GM21447 (cell line): ENCODE data around the gene HCN4.
"Not testable (repeated sequence)": the region's sequence is repeated elsewhere in the genome, so short reads cannot be mapped to it uniquely, and the experiment has no call there.

Experiments used
- ATAC-seq: cut with Tn5 transposase; IDR thresholded peaks from one replicate; pipeline ENCODE4 v1.9.1; 2021; ENCODE audit not compliant: unreplicated experiment

Gene HCN4

DNA sequence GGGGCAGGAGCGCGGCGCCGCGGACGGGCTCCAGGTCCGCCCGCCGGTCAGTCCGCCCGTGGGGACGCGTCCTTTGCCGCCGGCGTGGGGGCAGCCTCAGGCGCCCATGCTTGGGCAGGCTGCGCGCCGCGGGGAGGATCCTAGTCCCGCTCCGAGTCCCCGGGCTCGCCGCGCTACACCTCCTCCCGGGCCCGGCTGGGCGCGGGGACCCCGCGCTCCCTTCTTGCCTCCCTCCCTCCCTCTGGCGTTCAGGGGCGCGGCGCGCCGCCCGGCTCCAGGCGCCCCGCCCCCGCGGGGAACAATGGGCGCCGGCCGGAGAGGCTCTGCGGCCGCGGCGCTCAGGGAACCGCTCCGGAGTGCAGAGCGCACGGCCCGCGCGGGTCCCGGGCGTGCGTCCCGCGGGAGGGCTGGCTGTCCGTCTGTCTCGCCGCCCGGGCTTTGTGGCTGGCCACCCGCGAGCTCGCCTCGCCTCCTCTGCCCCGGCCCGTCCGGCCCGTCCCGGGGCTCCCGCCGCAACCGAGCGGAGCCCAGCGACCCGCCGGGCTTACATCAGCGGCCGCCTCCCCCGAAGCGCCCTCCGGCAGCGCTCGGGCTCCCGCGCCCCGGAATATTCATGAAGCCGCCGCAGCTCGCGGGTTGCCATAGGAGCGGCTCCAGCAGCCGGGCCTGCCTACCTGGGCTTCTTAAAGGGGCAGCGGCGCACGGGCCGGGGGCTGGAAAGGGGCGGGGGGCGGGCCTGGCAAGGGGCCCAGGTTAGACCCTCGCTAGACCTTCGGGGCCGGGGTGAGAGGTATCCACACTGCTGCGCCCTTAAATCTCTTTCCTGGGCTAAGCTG, at the start of gene HCN4:
Gene HCN4 (minus strand): TSS at position 658 of the 836 bp plus-strand sequence. CDS start 688 bp downstream, outside the sequence.
- ATAC-seq, result no peak

DNA sequence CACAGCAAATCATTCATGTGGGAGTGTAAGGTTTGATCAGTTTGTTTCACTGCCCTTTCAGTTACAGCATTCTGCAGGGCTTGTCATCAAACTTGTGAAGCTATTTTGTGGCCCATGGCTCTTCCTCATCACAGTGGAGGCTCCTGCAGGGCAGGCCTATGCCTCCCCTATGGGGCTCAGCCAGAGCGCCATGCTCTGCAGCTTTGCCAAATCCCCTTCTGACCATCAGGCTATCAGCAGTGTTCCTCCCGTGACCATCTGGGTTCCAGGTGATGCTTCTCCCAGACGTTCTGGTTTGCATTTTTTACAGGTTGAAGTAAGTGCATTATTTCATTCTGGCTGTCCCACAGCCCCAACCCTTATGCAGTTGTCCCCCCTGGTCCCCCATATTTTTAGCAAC, 46.1 kb upstream of the HCN4 start:
- no peak for ATAC-seq

GRCh38 chr15:73403171-73403570, 34.4 kb upstream of the HCN4 start:
- no peak for ATAC-seq

DNA sequence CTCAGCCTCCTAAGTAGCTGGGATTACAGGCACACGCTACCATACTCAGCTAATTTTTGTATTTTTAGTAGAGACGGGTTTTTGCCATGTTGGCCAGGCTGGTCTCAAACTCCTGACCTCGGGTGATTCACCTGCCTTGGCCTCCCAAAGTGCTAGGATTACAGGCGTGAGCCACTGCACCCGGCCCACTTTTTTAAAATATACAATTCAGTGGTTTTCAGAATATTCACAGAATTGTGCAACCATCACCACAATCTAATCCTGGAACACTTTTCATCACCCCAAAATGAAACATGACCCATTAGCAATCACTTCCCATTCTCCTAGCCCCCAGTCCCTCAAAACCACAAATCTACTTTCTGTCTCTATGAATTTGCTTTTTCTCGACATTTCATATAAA, 31.5 kb upstream of the HCN4 start:
- ATAC-seq, result not testable (repeated sequence)

DNA sequence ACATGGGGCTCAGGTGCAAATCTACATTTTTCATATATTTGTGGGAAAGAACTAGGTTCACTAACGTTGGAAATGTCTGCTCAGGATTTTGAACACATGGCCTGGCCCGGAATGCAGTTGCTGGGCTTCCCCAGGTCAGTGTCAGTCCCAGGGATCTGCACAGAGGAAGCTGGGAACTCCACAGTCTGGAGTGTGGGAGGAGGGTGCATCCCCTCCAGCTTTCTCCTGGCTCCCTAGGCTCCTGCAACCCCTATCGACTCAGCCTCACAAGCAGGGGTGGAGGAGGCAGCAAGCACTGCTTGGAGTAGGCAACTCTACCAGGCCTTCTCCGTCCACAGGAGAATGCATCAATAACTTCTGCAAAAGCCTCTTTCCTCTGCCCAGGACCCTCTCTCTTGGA, 30.1 kb upstream of the HCN4 start:
- ATAC-seq, result no peak

GRCh38 chr15:73397461-73397860, 28.7 kb upstream of the HCN4 start:
- ATAC-seq, result no peak

DNA sequence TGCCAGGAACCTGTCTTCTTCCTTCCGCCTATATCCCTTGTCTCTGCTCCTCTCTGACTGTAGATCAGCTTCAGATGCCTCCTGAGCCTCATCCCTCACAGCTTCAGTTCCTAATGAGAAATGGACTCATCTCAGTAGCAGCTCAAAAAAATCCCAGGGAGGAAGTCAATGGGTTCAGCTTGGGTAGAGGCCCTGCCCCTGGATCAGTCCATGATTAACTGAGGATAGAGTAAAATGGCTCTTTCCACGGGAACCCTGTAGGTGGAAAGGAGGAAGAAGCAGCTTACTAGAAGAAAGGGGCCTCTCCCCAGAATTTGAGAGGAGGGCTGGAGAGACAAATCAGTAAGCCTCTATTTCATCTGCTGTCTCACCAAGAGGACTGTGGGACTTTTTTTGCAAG, 26.9 kb upstream of the HCN4 start:
- no peak for ATAC-seq

GRCh38 chr15:73394782-73395181, 26.0 kb upstream of the HCN4 start:
- ATAC-seq, result no peak

GRCh38 chr15:73393336-73393735, 24.6 kb upstream of the HCN4 start:
- ATAC-seq, result no peak

DNA sequence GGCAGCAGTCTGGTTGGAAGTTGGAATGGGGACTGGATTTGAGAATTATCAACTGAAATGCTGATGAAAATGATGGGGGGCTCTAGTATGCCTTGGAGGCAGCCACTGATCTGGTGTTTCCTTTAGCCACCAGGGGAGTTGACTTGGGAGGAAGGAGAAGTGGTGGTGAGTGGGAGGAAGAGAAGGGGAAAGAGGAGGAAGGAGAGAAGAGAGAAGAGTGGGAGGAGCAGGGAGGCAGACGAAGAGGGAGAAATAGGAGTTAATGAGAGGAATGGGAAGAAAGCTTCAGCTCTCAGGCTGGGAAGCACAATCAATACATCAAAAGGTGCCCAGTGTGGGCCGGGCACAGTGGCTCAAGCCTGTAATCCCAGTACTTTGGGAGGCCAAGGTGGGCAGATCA, 23.3 kb upstream of the HCN4 start:
- no peak for ATAC-seq

DNA sequence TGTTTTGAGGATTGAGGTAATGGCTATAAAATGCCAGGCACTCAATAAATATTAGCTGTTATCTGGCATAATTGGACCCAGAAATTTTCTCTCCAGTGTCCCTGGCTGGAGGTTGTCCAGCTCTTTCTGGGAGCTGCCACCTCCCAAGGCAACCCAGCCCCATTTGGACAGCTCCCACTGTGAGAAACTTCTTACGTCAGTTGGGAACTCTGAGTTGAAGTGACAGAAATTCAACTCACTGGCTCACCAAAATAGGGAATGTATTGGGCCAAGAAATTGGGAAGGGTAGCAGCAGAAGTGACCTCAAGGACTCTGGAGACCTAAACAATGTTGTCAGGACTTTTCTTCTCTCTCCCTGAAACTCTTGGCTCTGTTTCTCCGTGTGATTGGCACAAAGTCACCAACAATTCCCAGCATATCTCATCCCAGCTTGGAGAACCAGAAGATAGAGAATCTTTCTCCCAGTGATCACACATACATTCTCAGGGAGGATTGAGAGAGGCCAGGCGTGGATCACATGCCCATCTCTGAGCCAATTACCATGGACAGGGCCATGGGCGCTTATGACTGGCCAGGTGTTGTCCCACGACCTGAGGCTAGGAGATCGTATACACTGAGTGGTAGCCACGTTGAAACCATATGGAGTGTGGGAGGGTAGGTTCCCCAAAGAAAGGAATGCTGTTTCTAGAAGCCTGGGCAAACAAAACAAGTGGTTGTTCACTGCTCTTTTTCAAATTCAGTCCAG, 22.5 kb upstream of the HCN4 start:
- ATAC-seq, result no peak

DNA sequence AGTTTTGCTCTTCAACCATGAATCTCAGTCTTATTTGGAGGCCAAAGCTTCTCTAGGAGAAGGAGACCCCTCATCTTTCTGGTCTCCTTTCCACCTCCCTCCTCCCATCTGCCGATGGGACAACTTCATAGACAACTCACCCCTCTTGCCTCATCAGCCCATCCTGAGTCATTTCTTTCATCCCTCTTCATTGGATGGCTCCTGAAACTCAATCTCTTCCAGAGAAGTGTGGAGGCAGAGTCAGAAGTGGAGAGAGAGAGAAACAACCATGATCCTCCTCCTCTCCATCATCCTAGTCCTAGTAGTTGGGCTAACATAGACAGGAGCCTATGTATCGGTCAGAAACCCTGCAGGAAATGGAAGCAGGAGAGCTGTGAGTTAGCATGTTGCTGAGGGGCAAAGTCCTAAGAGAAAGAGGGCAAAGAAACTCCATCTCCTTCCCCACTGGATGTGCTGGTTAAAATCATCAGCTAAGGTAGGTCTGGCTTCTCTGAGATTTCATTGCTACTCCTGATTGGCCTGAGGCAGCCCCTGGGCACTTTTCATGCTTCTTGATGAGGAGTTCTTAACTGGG, 21.3 kb upstream of the HCN4 start:
- no peak for ATAC-seq

DNA sequence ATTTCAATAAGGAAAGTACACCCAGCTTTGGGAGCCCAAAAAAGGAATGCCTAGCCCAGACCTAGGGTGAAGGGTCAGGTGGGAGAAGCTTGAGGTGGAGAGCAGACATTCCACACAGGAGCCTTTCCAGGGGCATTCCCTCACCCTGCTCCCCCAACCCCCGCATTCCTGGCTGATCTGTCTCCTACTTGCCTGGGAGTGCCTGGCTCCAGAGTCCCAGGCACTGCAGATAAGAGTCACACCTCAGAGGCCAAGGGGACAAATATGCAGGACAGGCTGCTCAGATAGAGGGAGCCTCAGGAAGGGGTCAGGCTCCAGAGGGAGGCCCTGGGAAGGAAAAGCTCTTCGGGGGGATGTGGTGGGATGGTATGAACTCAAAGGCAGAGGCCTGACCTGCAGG, 20.8 kb upstream of the HCN4 start:
- no peak for ATAC-seq

- no peak for ATAC-seq
These were observed 19.6 kb upstream of the HCN4 start for GRCh38 chr15:73388256-73388781.

- ATAC-seq, result no peak
These were observed 18.9 kb upstream of the HCN4 start for GRCh38 chr15:73387507-73388255.

GRCh38 chr15:73386886-73387506, 18.2 kb upstream of the HCN4 start:
- no peak for ATAC-seq

GRCh38 chr15:73386238-73386637, 17.5 kb upstream of the HCN4 start:
- ATAC-seq, result no peak

GRCh38 chr15:73385205-73385604, 16.4 kb upstream of the HCN4 start:
- no peak for ATAC-seq

GRCh38 chr15:73383310-73384189, 14.8 kb upstream of the HCN4 start:
- no peak for ATAC-seq

- no peak for ATAC-seq
These were observed 13.4 kb upstream of the HCN4 start for GRCh38 chr15:73382115-73382514.
